A172 (cell line): ENCODE results near the gene SLC8B1. TPM values are rescaled to one million over a fixed set of nuclear protein-coding genes. Genes with fewer than 3 reads are reported as not detected.

Source experiments
- DNase-seq: peaks from one replicate; pipeline ENCODE4 v3.0.0-alpha.2; 2015; ENCODE audit warnings: low spot score
- total RNA-seq: library from RNA; depleted of rRNA; stranded (reverse); fragments of >200 nt; shearing (Covaris generic); gene quantifications from 2 replicates; pipeline ENCODE4 v1.2.3, GENCODE V29; 2014

The SLC8B1 gene
- total RNA-seq, 1 experiment from 2014 or later = 18.2 TPM

- DNase-seq = no peak
These were observed 64.2 kb downstream of the SLC8B1 start for GRCh38 chr12:113270709-113271009.

- no peak for DNase-seq
These were observed 65.5 kb downstream of the SLC8B1 start for GRCh38 chr12:113269257-113269943.

GRCh38 chr12:113268621-113269020, 66.3 kb downstream of the SLC8B1 start:
- DNase-seq = no peak

- DNase-seq = no peak
These were observed 66.8 kb downstream of the SLC8B1 start for GRCh38 chr12:113268136-113268535.

- no peak for DNase-seq
These were observed 67.3 kb downstream of the SLC8B1 start for GRCh38 chr12:113267621-113268020.

- no peak for DNase-seq
These were observed 68.6 kb downstream of the SLC8B1 start for GRCh38 chr12:113266106-113266895.

- DNase-seq = no peak
These were observed 71.4 kb downstream of the SLC8B1 start for GRCh38 chr12:113263431-113263963.

GRCh38 chr12:113262710-113263109, 72.2 kb downstream of the SLC8B1 start:
- no peak for DNase-seq

GRCh38 chr12:113261847-113262470, 73.0 kb downstream of the SLC8B1 start:
- DNase-seq = no peak

- no peak for DNase-seq
These were observed 74.1 kb downstream of the SLC8B1 start for GRCh38 chr12:113260636-113261300.

- DNase-seq = no peak
These were observed 74.8 kb downstream of the SLC8B1 start for GRCh38 chr12:113260127-113260526.

GRCh38 chr12:113257564-113257963, 77.3 kb downstream of the SLC8B1 start:
- no peak for DNase-seq

GRCh38 chr12:113254298-113254697, 80.6 kb downstream of the SLC8B1 start:
- no peak for DNase-seq

- DNase-seq = no peak
These were observed 81.2 kb downstream of the SLC8B1 start for GRCh38 chr12:113253532-113254285.

GRCh38 chr12:113252494-113252893, 82.4 kb downstream of the SLC8B1 start:
- no peak for DNase-seq

GRCh38 chr12:113251404-113252070, 83.4 kb downstream of the SLC8B1 start:
- no peak for DNase-seq

- no peak for DNase-seq
These were observed 84.9 kb downstream of the SLC8B1 start for GRCh38 chr12:113250045-113250444.

- no peak for DNase-seq
These were observed 85.4 kb downstream of the SLC8B1 start for GRCh38 chr12:113249546-113249945.

GRCh38 chr12:113248842-113249435, 86.0 kb downstream of the SLC8B1 start:
- no peak for DNase-seq
